ENCODE data around the gene PLXNA1.

Gene PLXNA1

GRCh38 chr3:126937973-126938372, 44.9 kb upstream of the PLXNA1 start:
- no peak for DNase-seq (ENCODE audit: low read depth)
- TF ChIP-seq CTCF (conservative IDR thresholded peaks at IDR 0.05; ENCODE audit: low read depth, low read length) = no peak
- H3K4me3 ChIP-seq (ENCODE audit: low read depth, low read length) = no peak overlapping the region

- TF ChIP-seq CTCF (conservative IDR thresholded peaks at IDR 0.05; ENCODE audit: low read depth, low read length) = no peak
- DNase-seq (ENCODE audit: low read depth) = no peak
- no peak overlapping the region for H3K4me3 ChIP-seq (ENCODE audit: low read depth, low read length)
These were observed 44.2 kb upstream of the PLXNA1 start for GRCh38 chr3:126938520-126939337.

GRCh38 chr3:126939338-126939718, 43.6 kb upstream of the PLXNA1 start:
- DNase-seq (ENCODE audit: low read depth) = no peak
- no peak overlapping the region for H3K4me3 ChIP-seq (ENCODE audit: low read depth, low read length)
- peak; percentile 40 for TF ChIP-seq CTCF (conservative IDR thresholded peaks at IDR 0.05; ENCODE audit: low read depth, low read length)

DNA sequence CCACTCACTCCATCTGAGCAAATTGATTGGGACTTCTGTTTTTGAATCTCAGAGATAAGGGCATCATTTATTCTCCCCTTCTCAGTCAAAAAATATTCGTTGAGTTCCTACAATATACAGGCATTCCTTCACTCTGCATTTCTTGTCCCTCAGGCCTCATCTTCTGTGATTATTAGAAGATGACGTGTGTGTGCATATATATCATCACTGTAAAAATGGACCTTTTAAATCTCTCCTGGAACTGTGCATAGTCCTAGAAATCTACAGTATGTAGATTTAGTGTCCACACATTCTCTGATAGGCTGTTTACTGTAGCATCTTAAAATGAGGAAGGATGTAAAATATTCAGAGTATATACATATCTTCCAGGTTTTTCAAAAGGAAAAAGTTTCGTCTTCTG, 43.2 kb upstream of the PLXNA1 start:
- no peak for DNase-seq (ENCODE audit: low read depth)
- TF ChIP-seq CTCF (conservative IDR thresholded peaks at IDR 0.05; ENCODE audit: low read depth, low read length) = no peak
- no peak overlapping the region for H3K4me3 ChIP-seq (ENCODE audit: low read depth, low read length)

- no peak for TF ChIP-seq CTCF (conservative IDR thresholded peaks at IDR 0.05; ENCODE audit: low read depth, low read length)
- H3K4me3 ChIP-seq (ENCODE audit: low read depth, low read length) = no peak overlapping the region
- DNase-seq (ENCODE audit: low read depth) = no peak
These were observed 41.1 kb upstream of the PLXNA1 start for GRCh38 chr3:126941721-126942270.

DNA sequence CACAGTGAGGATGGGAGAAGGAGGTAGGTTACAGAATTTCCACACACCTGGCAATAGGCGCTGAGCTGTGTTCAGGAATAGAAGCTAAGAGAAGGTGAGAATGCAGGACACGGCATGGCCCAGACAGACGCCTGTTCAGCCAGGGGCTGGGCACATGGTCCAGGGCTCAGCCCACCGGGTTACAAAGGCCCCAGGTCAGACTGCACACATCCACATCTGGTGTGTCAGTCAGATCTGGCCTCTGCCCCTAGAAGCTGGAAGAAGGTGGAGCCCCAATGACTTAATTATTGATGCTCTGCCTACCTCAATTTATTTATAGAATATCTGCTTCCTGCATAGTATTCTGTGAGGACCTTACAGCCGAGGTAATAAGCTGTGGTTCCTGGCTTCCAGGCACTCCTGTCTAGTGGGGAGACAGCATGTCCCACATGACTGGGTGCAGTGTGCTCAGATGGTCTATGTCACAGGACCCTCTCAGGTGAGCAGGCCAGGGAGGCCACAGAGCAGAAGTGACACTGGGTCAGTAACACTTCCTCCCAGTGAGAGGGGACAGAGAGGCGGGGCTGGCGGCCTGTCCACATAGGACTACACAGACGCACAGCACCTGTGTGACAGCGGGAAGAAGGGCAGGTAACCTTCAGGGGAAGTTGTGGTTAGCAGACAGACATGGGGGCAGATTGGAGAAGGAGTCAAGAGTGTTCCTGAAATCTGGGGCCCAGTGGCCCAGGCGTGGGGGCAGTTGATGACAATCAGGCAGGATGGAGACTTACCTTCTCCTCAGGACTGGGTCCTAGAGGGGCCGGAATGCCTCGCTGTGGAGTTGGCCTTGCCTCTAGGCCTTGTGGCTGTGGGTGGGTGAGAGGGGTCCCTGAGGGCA, 38.6 kb upstream of the PLXNA1 start:
- no peak for TF ChIP-seq CTCF (conservative IDR thresholded peaks at IDR 0.05; ENCODE audit: low read depth, low read length)
- H3K4me3 ChIP-seq (ENCODE audit: low read depth, low read length) = no peak overlapping the region
- no peak for DNase-seq (ENCODE audit: low read depth)
